ENCODE data around the gene ITPR2.
"Not testable (repeated sequence)": the region's sequence is repeated elsewhere in the genome, so short reads cannot be mapped to it uniquely, and the experiment has no call there.

The ITPR2 gene

DNA sequence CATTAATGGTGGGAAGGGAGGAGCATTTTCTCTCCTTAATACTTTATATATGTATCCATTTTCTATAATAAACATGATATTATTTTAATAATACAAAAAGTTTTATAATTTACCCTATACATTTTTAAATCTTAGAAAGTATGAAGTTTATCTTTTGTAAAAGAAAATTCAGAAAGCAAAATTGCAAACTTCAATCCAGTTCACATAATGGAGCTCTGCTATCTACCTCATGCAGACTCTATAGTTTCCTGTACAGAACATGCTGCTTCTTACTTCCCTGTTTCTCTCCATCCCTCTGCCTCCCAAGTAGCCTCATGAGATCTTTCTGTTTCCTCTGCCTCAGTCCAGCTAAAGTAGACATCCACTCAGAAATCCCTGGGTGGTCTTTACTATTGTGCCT, 402.4 kb downstream of the ITPR2 start:
- DNase-seq: not testable (repeated sequence)

DNA sequence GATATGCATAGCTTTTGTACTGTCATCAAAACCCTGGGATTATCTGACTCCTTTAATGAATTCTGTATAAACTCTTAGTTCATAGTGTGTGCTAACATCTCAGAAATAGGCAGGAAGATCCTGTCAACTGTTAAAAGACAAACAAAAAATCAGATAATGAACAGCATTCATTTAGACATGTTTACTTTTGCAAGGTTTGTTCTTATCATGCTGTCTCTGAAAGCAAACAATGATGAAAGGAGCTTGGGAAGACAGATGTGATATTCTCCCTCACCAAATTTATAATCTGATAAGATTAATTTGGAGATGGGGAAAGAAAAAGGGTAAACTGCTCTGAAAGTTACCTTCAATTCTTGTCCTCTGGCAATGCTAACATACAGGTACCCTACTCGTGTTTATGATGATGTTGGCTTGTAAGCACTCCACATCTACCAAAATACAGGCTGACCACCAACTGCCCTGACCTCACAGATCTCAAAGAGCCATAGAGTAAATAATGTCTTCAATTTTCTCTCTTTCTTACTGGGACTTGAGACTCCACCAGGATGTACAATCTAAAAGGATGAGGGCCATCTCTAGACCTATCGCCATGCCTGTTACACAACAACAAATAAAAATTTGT, 403.8 kb downstream of the ITPR2 start:
- no peak for DNase-seq

DNA sequence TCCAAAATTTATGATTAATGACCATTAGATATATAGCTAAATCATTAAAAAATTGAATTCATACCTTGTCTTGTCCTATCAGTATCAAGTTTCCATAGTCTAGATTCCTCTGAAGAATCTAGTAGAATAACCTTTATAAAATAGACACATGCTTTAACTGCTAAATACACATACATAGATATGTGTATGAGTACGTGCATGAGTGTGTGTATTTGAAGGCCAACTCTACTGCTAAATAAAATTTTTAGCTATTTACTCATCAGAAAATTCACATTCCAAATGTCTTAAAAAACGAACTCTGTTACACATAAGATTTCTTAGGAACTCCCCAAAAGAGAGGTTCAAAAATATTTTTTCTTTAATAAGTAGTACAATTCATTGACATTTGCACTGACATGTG, 404.6 kb downstream of the ITPR2 start:
- DNase-seq: no peak

DNA sequence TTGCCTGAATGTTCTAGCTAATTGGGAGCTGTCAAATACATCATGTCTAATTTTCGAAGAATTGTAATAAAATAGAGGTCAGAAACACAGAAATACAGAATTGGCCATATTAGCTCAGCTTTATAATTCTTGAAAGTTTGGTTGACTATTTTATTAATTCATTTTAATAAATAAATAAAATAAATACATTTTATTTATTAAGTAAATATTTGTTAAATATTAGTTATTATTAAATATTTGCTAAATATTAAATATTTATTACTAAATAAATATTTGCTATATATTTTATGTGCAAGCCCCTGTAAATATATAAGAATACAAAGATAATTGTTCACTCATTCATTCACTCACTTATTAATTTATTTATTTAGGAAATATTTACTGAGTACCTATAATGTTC, 406.3 kb downstream of the ITPR2 start:
- no peak for DNase-seq

DNA sequence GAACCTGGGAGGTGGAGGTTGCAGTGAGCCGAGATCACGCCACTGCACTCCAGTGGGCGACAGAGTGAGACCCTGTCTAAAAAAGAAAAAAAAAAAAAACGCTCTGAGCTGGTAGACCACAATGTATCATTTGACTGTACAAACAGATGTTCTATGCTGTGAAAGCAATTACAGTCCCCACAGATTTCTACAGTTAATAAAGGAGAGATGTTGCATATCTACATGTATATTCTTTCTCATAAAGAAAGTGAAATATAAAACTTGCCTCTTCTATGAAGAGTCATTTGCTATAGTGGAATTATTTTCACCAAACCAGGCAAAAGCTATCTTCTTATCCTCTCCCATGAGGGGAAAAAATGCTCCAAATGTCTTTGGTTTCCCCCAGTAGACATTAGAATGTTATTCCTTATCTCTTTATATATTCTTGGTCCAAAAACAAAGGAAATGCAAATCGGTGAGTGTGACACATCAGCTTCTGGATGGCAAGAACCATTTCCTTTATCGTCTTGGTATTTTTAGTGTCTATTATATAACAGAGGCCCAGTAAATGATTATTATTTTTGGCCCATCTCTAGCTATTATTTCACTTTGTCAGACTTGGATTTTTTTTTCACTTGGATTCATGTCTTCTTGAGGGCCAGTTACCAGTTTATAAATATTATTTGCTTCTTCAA, 407.3 kb downstream of the ITPR2 start:
- no peak for DNase-seq

DNA sequence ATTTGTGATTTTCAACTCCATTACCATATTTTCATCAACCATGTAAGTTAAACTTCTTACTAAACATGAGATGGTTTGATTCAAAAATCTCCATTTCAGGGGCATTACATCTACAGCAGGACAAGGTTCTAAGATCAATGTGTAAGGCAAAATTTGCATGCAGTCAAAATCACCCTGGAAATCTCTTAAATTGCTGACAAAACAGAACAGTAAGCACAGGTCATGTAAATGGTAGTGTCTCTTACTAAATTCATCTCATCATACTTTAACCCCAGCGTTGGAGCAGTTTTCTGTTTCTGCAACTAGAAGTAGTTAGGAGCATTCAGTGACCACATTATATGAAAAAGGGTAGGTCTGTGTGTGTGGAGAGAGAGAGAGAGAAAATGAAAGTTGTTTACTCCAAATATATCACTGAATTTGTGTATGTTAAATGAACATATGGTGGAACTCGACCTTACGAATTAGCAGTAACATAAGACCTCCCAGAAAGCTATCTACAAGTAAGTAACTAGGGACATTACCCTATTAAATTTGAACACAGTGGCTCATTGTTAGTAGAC, 410.1 kb downstream of the ITPR2 start:
- peak; percentile 7 for DNase-seq

DNA sequence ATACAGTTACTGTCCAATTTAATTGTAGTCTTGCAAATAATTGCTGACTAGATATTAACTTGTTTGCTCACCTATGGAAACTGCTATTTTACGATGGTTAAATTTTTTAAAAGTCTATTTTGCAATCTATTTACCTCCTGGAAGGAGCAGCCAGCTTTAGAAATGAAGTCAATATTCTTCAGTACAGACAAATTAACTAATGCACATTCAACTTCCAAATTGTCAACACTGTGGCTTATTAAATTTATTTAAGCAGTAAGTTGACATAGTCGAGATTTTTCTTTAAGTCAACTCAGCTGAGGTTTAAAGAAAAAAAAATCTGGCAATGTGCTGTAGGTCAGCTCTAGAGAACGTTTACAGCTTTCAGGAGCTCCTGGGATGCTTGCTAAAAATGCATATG, 416.4 kb downstream of the ITPR2 start:
- no peak for DNase-seq

DNA sequence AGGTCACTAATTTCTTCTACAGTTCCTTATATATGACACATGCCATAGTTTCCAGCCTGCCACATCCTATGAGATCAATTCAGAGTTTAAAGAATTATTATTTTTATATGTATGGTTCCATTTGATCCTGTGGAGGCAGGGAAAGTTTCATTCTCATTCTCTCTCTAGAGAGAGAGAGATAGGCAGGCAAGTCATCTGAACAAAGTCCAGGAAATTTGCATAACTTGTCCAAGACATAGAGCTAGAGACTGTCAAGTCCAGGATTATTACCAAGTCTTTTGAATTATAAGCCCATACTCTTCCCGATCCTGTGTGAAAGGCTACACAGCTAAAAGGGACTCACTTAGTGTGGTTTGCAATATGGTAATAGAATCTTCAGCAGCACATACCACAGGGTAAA, 422.3 kb downstream of the ITPR2 start:
- no peak for DNase-seq

DNA sequence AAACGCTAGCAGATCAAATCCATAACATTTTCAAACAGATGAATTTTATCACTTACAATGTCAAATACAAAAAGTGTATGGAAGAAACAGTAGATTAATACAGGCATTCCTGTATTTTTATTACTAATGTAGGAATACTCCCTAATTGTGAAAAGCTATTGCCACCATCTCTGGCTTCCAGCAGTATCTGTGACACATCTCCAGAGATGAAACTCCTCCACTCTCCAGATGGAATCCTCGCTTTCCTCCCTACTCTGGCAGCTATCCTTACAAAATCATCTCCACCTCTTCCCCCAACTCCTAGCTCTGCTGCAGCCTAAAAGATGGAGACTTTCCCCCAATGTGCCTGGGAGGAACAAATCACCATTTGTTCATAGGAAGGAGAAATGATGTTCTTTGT, 426.2 kb downstream of the ITPR2 start:
- DNase-seq: no peak

DNA sequence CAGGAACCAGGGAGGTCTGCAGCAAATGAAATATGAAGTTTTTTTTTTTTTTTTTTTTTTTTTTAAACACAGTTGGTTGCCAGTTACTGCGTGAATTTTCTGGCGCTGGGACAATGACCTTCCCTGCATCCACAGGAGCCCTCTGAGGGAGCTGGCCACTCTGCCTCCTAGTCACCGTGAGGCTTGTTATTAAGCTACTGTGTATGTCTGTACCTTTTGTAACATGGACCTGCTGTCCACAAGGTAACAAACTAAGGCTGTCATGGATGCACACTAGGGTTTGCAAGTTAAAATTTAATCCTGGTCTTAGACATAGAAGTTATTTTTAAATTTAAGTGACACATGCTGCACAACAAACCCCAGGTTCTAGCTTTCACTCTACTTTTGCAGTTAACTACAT, 426.6 kb downstream of the ITPR2 start:
- no peak for DNase-seq

DNA sequence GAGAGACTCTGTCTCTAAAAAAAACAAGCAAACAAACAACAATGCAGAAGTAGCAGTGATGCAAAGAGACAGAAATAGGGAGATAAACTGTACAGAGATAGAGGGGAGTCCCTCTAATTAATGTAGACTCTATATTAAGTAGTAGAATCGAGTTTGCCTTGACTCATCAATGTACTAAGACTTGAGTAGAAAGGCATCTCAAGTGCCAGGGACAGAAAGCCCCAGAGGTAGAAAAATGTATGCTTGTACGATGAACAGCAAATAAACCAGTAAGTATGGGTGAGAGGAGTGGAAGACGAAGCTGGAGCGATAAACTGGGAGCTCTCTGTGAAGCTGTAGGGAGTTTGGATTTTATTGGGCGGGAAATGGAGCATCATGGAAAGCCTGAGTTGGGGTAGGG, 429.4 kb downstream of the ITPR2 start:
- no peak for DNase-seq

DNA sequence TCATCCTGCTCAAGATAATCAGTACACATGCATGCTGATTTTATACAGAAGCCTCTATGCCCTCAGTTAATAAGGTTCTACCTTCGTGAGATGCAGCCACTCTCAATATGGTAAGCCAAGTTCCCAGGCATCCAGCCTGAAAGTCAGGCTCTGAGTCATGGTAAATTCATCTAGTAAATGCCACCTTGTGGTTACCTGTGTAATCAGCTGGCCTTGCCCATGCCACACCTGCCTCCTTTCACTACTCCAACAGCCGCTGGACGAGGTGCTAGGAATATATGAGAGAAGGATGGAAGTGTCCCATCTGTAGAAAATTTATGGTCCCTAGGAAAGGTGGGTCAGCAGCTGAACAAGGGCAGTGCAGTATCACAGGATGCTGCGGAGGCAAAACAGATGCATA, 430.3 kb downstream of the ITPR2 start:
- DNase-seq: peak; percentile 53

DNA sequence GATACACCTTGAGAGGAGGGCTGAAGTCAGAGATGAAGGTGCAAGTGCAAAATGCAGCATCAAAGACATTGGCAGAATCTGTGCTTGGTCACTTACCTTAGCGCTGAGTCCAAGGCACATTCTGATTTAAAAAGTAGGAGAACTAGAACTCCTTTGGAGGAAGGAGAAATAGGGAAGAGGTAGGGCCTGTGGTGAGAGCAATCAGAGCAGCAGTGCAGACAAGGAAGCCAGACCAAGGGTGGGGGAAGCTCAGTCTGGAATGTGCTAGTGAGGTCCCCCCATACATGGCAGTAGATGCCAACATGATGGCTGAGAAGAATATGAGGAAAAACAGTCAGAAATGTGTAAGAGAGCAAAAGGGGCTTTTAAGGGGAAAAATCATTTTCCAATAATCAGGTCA, 431.1 kb downstream of the ITPR2 start:
- DNase-seq: no peak

DNA sequence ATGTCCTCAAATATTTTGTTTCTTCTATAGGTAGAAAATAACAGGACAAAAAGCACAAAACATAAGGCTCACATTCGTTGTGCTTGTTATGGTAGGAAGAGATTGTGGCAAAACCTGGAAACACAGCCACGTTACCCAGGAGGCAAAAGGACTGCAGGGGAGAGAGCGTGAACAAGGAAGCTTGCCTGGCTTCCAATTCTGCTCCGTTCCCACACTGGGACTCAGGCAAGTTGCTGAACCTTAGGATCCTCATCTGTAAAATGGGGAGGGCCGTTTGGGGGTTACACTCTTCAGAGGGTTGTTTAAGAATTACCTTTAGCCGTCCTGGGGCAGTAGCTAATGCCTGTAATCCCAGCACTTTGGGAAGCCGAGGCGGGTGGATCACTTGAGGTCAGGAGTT, 432.4 kb downstream of the ITPR2 start:
- no peak for DNase-seq

DNA sequence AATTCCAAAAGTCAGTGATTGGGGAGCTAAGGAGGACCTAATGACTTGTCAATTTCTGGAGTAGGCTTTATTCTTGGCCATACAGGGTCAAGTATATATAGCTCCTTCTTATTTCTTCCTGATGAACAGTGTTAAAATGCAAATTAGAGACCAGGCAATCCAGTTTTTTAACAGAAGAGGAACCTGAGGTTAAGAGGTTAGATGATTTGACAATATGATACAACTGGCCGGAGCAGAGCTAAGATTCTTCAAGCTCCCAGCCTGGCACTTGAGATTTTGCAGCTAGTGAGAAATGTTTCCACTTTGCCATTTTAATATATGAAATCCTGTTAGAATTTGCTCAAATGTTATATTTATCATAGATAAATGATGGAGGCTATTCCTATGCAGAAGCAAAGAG, 433.6 kb downstream of the ITPR2 start:
- DNase-seq: no peak

DNA sequence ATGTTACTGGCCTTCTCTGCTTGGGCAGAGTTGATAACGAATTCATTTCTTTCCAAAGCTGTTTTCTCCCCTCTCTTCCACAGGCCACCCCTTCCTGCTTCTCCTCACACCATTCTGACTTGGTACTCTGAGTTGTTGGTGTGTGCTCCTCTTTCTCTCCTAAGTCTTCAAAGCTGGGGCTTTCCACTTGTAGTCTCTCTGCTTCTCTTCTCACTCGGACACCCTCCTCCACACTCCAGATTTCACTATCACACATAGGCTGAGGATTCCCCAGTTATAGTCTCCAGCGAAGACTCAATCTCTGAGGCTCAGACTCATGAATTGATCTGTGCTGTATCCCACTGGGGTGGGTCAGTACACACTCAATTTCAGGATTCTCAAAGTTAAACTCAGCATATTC, 436.6 kb downstream of the ITPR2 start:
- DNase-seq: no peak

DNA sequence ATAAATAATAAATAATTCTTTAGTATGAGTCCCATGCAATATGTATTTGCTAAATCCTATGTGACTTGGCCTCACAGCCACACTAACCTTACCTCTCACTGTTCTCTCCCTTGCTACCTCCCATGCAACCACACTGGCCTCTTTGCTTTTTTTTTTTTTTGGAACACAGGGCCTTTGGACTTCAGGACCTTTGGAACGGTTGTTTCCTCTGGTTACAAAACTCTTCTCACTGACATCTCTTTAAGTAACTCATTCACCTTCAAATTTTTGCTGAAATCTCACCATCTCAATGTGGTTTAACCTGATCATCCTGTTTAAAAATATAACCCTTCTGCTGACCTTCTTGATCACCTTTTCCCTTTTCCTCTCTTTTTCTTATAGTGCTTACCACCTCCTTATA, 443.7 kb downstream of the ITPR2 start:
- DNase-seq: no peak

DNA sequence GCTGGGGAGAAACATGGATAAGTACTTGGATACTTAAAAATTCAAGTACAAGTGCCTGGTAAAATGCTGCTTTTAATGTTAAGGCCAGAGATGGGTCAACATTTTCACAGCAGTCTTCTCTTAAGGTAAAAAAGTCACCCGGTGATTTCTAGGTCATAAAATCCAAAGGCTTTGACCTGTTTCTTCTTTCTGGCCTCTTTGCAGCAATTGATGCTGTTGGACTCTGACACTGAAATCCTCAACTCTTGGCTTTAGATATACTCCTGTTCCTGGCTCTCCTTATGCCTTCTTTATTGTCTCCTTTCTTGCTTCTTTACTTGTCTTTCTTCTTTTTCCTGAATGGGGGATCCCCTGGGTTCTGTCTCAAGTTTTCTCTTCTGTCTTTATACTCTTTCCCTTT, 448.5 kb downstream of the ITPR2 start:
- no peak for DNase-seq

DNA sequence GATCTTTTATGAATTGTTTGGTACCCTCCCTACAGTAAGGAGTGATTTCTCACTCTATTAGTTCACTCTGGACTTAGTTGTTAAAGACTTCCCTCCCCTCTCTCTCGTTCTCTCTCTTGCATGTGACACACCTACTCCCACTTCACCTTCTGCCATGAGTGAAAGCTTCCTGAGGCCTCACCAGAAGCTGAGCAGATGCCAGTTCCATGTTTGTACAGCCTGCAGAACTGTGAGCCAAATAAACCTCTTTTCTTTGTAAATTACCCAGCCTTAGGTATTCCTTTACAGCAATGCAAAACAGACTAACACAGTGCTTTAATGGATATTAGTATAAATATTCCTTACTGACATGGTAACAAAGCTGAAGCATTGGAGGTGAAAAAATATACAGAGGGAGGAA, 450.0 kb downstream of the ITPR2 start:
- no peak for DNase-seq

DNA sequence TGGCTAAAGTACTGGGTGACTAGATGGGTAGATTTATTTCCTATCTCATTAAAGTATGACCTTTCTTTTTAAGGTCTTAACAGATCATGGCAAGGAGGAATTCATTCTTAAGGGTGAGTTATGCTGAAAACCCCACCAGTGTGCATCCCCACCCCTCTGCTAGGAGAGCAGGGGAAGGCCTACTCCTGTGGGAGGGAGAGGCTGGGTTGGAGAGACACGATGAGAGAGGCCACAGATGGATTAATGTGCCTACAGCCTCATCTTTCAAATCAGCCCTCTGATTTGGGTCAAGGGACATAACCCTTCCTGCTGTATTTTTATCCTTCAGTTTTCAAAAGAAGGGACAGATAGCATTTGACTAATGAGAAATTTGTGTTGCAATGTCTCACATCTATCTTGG, 452.1 kb downstream of the ITPR2 start:
- DNase-seq: no peak

DNA sequence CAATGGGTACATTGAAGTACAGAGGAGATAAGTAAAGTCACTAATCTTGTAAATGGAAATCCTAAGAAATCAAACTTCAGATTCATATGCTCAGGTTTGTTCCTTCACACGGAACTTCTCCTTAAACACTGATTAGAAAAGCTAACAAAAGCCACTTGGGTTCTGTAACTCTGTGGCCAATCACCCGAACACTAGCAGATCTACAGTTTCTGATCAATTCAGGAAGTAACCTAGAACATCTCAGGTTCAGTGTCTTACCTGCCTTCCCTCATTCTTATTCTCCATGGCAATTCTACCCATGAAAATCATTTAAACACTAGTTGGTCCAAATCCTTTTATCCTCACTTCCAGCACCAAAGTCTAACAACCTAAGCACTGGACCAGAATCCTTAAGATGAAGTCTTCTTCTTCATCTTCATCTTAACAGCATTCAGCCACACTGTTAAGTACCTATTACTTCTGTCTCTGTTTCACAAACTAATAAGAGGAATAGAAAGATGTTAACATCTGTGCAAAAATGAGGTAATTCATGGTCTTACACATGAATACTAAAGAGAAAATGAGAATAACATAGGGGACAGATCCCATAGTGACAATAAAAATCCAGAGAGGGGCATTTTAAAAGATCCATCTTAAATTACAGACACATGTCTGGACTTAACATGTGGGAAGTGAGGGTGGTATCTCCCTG, 453.1 kb downstream of the ITPR2 start:
- DNase-seq: no peak

DNA sequence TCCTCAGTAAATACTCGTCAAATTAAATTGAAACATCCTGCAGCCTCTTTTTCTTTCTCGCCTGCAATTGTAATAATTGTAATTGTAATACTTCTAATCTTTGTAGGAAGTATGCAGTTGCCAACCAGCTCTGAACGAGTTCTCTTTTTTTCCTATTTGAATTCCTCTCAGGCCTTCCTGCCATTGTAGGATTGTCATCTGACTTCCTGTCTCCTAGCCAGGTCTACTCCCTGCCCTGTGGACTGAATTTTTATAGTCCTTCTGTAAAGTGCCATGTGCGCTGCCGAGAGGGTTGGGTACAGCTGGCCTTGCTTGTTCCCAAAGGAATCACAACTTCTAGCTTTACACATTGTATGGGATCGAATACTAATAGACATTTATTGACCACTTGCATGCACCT, 454.3 kb downstream of the ITPR2 start:
- no peak for DNase-seq

DNA sequence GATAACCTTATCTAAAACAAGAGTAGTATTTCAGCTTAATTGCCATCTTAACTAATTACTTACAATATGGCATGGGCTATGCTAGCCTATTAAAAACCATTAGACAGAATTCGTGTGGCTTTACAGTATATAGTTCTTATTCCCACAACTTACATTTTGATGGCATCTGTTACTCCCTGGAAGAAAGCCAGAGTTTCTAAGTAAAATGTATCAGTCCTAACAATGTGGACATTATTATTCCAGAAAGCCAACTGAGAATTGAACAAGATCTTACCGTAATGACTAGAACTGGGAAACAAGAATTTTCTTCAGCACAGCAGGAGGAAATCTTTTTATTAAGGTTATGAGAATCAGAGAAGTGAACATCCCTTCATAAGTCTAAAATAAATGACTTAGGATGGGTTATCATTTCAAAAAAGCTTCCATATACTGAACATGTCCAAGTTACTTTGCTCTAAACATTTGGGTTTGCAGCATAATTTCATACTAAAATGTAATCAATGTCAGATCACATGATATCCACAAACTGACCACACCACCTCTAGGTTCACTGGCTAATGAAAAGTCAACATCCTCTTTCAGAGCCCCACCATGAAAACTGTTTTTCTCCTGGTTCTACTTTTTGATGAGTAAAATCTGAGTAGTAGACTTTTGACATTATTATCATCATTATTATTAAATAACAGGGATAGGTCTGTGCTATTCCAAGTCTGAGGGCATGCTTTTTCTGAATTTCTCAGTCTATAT, 457.9 kb downstream of the ITPR2 start:
- no peak for DNase-seq
